ENCODE measurements around the gene RPS2.

RPS2 gene

DNA sequence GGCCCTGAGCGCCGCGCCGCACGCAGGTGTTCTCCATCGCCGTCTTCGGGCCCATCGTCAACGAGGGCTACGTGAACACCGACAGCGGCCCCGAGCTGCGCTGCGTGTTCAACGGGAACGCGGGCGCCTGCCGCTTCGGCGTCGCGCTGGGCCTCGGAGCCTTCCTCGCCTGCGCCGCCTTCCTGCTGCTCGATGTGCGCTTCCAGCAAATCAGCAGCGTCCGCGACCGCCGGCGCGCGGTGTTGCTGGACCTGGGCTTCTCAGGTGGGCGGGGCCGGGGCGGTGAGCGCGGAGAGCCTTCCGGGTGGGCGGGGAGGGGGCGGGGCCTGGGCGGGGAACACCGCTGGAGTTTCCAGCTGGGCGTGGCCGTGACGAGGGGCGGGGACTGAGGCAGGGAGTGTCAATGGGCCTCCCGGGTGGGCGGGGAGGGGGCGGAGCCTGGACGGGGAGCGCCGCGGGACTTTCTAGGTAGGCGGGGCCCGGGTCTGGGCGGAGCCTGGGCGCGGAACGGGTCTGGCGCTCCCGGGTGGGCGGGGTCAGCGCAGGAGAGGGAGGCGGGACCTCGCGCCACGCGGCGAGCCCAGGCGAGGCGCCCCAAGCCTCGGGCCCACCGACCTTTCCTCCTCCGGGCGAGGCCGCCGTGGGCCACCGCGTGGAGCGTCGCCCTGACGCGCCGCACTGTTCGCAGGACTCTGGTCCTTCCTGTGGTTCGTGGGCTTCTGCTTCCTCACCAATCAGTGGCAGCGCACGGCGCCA, 27.5 kb upstream of the RPS2 start:
- H3K4me3 ChIP-seq (ENCODE audit: low read depth, low read length) = no peak overlapping the region
- H3K27ac ChIP-seq (ENCODE audit: extremely low read depth, low read depth, low read length) = no peak overlapping the region
- peaks cover 3% of the 10 kb centered on the region for H3K4me1 ChIP-seq (ENCODE audit: control insufficient read depth, insufficient read depth, low read length)
- ChIA-PET CTCF (interaction anchor here (3.8 kb wide), 1 partner anchor 11 kb away, joined by 39 read pairs; no protein-coding TSS in a partner anchor), POLR2A (interaction anchor here (0.5 to 1.3 kb wide), 4 partner anchors 8 to 895 kb away, joined by 4 to 7 read pairs (median 6); partner anchors contain the start of genes RPS2 and TRAF7)
- peaks cover 0 to 7% of the 10 kb centered on the region in 2 experiments; a peak in 2 of 3 replicates for H3K36me3 ChIP-seq (ENCODE audit: control insufficient read depth in 2 of 2, insufficient read depth in 1 of 2, low read length in 2 of 2)
- no peaks in the 10 kb centered on the region for H3K9me3 ChIP-seq (ENCODE audit: control insufficient read depth, insufficient read depth, low read depth, low read length)
- TF ChIP-seq KLF8 (tag by site-specific recombination; IDR thresholded peaks at IDR 0.05) (0 out of 2 replicates have a peak, but pooled peaks have one; percentile 20), ZBTB49 (tag by site-specific recombination; IDR thresholded peaks at IDR 0.05; ENCODE audit: low read depth) (no peak), KLF1 (tag by site-specific recombination; IDR thresholded peaks at IDR 0.05) (peak; percentile 61), GLI2 (tag by site-specific recombination; IDR thresholded peaks at IDR 0.05; ENCODE audit: borderline replicate concordance, low read depth) (no peak)

DNA sequence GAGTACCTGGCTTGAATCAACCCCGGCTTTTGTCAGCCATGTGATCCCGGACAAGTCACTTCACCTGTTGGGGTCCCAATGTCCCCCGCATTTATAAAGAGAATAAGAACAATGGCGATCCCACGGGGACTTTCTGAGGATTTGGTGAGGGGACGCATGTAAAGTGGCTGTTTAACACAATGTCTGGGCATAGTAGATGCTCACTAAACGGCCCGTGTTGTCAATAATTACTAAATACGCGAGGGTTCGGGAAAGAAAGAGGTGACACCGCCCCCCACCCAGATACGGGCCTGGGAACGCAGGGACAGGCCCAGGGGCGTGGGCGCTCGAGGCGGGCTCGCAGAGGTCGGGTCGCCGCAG, 26.9 kb upstream of the RPS2 start:
- Histone ChIP-seq H3K4me1 (ENCODE audit: control insufficient read depth, insufficient read depth, low read length) (peaks cover 3% of the 10 kb centered on the region), H3K36me3 (ENCODE audit: control insufficient read depth in 2 of 2, insufficient read depth in 1 of 2, low read length in 2 of 2) (peaks cover 0 to 7% of the 10 kb centered on the region in 2 experiments; a peak in 2 of 3 replicates), H3K4me3 (ENCODE audit: low read depth, low read length) (no peak overlapping the region), H3K9me3 (ENCODE audit: control insufficient read depth, insufficient read depth, low read depth, low read length) (no peaks in the 10 kb centered on the region), H3K27ac (ENCODE audit: extremely low read depth, low read depth, low read length) (no peak overlapping the region)
- TF ChIP-seq ZNF248 (tag by site-specific recombination; IDR thresholded peaks at IDR 0.05) (no peak), ZNF664 (tag by site-specific recombination; IDR thresholded peaks at IDR 0.05) (peak; percentile 93), ZNF701 (tag by site-specific recombination; IDR thresholded peaks at IDR 0.05) (no peak), ZNF19 (tag by site-specific recombination; IDR thresholded peaks at IDR 0.05; ENCODE audit: low read depth) (no peak)
- POLR2A ChIA-PET = interaction anchor here (0.5 to 1.7 kb wide), 6 partner anchors 9 to 895 kb away, joined by 3 to 7 read pairs (median 6); partner anchors contain the start of genes RPS2 and TRAF7
- CTCF ChIA-PET = interaction anchor here (1.6 kb wide), 1 partner anchor 12 kb away, joined by 8 read pairs; no protein-coding TSS in a partner anchor

GRCh38 chr16:1991135-1991551, 26.5 kb upstream of the RPS2 start:
- Histone ChIP-seq H3K27ac (ENCODE audit: extremely low read depth, low read depth, low read length) (no peak overlapping the region), H3K36me3 (ENCODE audit: control insufficient read depth in 2 of 2, insufficient read depth in 1 of 2, low read length in 2 of 2) (peaks cover 0 to 12% of the 10 kb centered on the region in 2 experiments; a peak in 1 of 3 replicates), H3K4me3 (ENCODE audit: low read depth, low read length) (no peak overlapping the region), H3K9me3 (ENCODE audit: control insufficient read depth, insufficient read depth, low read depth, low read length) (no peaks in the 10 kb centered on the region), H3K4me1 (ENCODE audit: control insufficient read depth, insufficient read depth, low read length) (peaks cover 3% of the 10 kb centered on the region)
- POLR2A ChIA-PET = interaction anchor here (0.8 to 1.7 kb wide), 3 partner anchors 9 to 162 kb away, joined by 3 to 6 read pairs (median 4); partner anchors contain the start of gene RPS2
- CTCF ChIA-PET = interaction anchor here (1.6 kb wide), 1 partner anchor 13 kb away, joined by 8 read pairs; no protein-coding TSS in a partner anchor
- TF ChIP-seq ZNF155 (tag by site-specific recombination; IDR thresholded peaks at IDR 0.05) = no peak
- TF ChIP-seq ZNF223 (tag by site-specific recombination; IDR thresholded peaks at IDR 0.05) = no peak
- no peak for TF ChIP-seq ZBTB17 (tag by site-specific recombination; IDR thresholded peaks at IDR 0.05)
- TF ChIP-seq OSR2 (tag by site-specific recombination; IDR thresholded peaks at IDR 0.05) = no peak
- TF ChIP-seq, protein P1, sequence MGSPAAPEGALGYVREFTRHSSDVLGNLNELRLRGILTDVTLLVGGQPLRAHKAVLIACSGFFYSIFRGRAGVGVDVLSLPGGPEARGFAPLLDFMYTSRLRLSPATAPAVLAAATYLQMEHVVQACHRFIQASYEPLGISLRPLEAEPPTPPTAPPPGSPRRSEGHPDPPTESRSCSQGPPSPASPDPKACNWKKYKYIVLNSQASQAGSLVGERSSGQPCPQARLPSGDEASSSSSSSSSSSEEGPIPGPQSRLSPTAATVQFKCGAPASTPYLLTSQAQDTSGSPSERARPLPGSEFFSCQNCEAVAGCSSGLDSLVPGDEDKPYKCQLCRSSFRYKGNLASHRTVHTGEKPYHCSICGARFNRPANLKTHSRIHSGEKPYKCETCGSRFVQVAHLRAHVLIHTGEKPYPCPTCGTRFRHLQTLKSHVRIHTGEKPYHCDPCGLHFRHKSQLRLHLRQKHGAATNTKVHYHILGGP (tag by site-specific recombination; IDR thresholded peaks at IDR 0.05) = no peak
- TF ChIP-seq ZBTB1 (tag by site-specific recombination; IDR thresholded peaks at IDR 0.05) = no peak
- TF ChIP-seq ZNF837 (tag by site-specific recombination; IDR thresholded peaks at IDR 0.05) = no peak
- TF ChIP-seq, protein P2, sequence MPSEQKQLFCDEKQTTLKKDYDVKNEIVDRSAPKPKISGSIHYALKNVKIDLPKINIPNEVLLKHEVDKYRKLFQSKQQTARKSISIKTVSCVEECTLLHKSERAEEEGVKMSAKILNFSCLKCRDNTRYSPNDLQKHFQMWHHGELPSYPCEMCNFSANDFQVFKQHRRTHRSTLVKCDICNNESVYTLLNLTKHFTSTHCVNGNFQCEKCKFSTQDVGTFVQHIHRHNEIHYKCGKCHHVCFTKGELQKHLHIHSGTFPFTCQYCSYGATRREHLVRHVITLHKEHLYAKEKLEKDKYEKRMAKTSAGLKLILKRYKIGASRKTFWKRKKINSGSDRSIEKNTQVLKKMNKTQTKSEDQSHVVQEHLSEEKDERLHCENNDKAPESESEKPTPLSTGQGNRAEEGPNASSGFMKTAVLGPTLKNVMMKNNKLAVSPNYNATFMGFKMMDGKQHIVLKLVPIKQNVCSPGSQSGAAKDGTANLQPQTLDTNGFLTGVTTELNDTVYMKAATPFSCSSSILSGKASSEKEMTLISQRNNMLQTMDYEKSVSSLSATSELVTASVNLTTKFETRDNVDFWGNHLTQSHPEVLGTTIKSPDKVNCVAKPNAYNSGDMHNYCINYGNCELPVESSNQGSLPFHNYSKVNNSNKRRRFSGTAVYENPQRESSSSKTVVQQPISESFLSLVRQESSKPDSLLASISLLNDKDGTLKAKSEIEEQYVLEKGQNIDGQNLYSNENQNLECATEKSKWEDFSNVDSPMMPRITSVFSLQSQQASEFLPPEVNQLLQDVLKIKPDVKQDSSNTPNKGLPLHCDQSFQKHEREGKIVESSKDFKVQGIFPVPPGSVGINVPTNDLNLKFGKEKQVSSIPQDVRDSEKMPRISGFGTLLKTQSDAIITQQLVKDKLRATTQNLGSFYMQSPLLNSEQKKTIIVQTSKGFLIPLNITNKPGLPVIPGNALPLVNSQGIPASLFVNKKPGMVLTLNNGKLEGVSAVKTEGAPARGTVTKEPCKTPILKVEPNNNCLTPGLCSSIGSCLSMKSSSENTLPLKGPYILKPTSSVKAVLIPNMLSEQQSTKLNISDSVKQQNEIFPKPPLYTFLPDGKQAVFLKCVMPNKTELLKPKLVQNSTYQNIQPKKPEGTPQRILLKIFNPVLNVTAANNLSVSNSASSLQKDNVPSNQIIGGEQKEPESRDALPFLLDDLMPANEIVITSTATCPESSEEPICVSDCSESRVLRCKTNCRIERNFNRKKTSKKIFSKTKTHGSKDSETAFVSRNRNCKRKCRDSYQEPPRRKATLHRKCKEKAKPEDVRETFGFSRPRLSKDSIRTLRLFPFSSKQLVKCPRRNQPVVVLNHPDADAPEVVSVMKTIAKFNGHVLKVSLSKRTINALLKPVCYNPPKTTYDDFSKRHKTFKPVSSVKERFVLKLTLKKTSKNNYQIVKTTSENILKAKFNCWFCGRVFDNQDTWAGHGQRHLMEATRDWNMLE (tag by site-specific recombination; conservative IDR thresholded peaks at IDR 0.05; ENCODE audit: low read depth) = no peak
- TF ChIP-seq KLF10 (tag by site-specific recombination; IDR thresholded peaks at IDR 0.05) = no peak
- no peak for TF ChIP-seq RBAK (tag by site-specific recombination; IDR thresholded peaks at IDR 0.05)
- no peak for TF ChIP-seq ZNF585B (tag by site-specific recombination; IDR thresholded peaks at IDR 0.05)
- TF ChIP-seq ZNF571 (tag by site-specific recombination; IDR thresholded peaks at IDR 0.05) = no peak
- no peak for TF ChIP-seq ZNF26 (tag by site-specific recombination; IDR thresholded peaks at IDR 0.05)
